Stimulated activated CD8-positive, alpha-beta memory T cell treated with anti-CD3 and anti-CD28 coated beads, Interleukin-12 subunit alpha, Interleukin-12 subunit beta, amount 100 ng/mL, for 24 hours (primary cell): ENCODE measurements around the gene SCUBE1.
"Not testable (repeated sequence)": the region's sequence is repeated elsewhere in the genome, so short reads cannot be mapped to it uniquely, and the experiment has no call there.

Experiments used
- DNase-seq: peaks from one replicate; pipeline ENCODE4 v3.0.0-alpha.2; 2020; ENCODE audit errors: extremely low read depth

The SCUBE1 gene

DNA sequence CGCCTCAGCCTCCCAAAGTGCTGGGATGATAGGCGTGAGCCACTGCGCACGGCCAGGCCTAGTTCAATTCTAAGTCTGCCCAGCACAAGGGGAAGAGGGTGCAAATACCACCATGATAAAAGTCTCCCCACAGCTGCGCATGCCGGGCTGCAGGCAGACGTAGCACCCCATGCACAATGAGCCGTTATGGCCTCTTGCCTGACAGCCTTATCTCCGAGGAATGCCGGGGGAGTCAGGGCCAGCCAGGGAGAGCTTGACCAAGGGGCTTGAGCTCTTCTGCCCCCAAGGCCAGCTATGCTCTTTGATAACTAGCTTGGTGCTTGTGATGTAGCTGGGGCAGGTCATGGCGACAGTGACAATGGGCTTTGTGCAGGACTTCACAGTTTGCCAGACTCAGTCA, 13.7 kb upstream of the SCUBE1 start:
- DNase-seq: no peak

DNA sequence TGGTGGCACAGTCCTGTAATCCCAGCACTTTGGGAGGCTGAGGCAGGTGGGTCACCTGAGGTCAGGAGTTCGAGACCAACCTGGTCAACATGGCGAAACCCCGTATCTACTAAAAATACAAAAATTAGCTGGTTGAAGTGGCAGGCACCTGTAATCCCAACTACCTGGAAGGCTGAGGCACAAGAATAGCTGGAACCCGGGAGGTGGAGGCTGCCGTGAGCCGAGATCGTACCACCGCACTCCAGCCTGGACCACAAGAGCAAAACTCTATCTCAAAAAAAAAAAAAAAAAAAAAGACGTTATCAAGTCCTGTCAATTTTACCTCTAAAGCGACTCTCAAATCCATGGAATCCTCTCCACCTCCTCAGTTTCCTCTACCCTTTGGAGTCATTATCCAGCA, 12.5 kb upstream of the SCUBE1 start:
- DNase-seq: not testable (repeated sequence)

DNA sequence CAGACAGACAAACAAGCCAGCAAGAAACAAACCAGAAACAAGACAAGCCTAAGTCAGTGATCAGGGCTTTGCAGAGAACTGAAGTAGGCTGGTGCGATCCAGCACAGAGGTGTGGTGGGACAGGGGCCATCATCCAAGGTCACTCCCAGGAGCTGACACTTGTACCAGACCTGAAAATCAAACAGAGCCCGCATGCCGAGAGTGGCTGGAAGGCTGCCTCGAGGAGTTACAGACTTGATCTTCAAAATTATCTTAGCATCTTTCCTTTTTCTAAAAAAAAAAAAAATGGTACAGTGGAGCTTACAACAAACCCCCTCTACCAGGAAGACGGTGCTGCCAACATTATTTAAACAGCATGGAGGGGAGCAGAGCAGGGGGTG, 8.8 kb upstream of the SCUBE1 start:
- no peak for DNase-seq

DNA sequence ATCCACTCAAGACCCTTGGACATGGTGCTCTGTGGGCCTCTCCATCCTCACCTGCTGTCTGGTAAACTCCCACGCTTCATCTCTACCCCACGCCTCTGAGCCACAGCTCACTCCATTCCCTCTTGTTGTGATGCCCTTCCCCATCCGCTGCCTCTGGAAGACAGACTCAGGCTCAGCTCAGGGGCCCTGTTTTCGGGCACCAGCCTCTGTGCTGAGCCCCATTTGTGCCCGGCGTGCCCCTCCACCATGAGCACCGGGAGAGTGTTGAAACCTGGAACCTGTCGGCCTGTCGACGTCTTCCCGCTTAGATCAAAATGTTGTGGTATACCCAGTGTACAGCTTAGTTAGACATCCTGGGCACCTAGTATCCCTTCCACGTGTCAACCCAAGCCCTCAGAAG, 6.5 kb upstream of the SCUBE1 start:
- no peak for DNase-seq

DNA sequence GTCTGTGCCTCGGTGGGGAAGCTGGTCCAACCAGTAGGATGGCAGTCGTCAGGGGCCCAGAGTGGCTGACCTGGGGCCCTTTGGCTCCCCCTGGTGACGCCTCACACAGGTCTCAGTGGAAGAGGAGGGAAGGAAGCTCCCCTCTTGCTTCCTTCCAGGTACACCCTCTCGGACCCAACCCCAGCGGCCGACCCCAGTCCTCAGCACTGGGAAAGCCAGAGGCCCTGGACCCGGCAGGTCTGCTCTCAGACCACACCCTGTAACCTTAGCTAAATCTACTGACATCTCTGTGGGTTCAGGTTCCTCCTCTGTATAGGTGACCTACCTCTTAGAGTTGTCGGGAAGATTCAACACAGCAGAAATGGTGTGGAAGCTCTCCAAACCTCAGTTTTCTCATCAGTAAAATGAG, 3.4 kb upstream of the SCUBE1 start:
- DNase-seq: peak; percentile 20

DNA sequence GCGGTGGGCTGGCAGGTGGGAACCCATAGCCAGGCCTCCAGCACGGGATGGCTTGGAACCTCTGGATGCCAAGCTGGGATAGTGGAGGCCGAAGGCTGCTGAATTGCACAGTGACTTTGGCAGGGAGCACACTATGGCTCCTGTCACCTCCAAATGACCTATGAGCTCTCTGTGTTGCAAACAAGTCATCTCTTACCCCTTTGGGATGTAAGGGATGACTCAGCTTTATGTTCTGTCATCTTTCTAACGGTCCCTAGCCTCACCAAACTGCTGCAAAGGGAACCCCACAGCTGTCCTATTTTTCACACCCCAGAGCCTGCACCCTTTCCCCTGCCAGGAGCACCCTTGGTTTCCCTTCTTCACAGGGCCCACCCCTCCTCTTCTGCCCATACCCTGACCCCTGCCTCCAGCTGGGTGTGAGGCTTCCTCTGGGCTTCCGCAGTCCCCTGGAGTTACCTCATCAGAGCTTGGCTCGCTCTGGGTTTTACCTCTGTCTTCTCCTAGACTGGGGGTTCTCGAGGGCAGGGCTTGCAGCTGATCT, 2.7 kb upstream of the SCUBE1 start:
- DNase-seq: no peak

DNA sequence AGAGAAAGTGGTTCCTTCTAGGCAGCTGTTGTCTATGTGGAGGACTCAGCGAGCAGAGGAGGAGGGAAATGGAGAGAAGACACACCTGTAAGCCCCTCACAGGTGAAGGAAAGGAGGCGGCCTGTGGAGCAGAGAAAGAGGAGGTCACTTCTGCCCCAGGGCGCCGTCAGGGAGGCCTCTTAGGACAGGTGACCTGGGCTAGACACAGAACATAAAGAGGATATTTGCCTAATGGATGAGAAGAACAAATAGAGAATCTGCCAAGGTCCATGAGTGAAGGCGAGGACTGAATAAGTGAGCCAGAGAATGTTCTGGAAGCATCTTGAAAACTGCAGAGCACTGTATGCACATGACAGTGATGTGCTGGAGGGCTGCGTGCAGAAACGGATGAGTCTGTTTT, 2.2 kb upstream of the SCUBE1 start:
- no peak for DNase-seq

DNA sequence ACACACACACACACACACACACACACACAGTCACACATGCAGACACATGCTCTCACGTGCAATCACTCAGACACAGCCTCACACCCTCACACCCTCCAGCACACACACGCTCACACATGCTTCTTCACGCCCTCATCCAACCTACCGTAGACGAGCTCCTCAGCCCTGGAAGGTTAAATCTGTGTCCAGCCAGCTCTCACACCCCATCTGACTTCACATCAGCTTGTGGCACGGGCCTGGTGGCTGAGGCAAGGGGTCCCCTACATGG, 1.3 kb upstream of the SCUBE1 start:
- no peak for DNase-seq

DNA sequence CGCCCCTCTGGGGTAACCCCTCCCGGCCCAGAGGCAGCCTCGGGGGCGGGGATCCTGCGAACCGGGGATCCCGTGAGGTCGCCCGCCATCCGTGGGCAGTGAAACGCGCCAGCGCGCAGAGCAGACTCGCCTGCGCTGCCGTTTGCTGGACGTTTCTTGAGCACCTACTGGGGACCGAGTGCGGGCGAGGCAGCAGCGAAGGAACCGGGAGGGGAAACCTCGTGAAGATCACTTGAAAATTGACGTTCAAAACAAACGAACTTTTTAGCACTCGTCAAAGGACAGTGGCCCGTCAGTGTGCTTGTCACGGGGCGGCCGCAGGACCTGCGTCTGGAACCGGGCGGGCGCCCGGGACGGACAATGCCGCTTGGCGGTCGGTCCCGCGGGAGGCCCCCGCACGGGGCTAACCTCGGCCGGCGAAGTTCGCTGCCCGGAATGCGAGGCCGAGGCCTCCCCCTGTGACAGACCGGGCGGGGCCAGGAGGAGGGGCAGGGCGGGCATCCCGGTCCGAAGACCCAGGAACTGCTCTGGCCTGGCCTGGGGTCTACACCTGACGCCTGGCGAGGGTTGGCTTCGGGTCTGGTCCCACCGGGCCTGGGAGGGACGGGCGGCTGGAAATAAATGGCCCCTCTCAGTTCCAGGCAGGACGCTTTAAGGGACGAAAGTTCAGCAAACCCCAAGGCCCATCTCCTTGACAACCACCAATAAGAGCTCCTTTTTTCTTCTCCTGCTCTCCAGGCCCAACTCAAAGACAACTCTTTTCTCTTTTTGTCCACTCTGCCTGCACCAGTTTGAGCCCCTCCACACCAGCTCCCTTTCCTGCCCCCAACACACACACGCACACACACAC, 723 bp upstream of the SCUBE1 start:
- DNase-seq: no peak

DNA sequence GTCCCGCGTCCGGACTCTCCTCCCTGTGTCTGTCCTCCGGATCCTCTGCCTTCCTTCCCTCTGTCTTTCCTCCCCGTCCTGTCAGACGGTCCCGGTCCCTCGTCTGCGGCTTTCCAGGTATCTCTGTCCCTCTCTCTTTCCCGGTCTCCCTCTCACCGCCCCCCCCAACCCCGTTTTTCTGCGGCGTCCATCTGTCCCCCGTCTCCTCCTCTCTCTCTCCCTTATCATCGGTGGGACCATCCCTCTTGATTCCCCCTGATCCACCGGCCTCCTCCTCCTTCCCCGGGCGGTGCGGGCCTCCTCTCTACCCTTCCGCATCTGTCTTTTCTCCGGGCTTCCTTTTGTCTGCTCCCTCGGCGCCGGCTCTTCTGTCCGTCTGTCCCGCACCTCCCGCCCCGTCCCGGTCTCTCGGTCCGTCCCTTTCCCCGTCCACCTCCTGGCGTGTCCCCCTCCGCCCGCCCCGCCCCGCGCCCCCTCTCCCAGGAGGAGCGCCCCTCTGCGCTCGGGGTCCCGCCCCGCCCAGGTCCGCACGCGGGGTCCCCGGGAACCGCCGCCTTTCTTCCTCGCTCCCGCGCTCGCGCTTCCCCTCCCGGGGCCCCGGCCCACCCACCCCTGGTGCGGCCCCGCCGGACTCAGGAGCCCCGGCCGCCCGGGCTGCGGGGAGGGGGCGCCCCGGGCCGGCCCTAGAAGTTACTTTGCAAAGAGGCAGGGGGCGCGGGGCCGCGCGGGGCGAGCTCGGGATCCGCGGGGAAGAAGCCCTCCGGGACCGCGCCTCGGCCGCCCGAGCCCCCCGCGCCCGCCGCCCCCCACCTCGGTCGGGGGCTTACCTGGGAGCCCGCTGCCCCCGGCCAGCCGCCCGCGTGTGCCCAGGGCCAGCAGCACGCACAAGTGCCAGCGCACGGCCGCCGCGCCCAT, 568 bp downstream of the SCUBE1 start:
- DNase-seq: no peak

DNA sequence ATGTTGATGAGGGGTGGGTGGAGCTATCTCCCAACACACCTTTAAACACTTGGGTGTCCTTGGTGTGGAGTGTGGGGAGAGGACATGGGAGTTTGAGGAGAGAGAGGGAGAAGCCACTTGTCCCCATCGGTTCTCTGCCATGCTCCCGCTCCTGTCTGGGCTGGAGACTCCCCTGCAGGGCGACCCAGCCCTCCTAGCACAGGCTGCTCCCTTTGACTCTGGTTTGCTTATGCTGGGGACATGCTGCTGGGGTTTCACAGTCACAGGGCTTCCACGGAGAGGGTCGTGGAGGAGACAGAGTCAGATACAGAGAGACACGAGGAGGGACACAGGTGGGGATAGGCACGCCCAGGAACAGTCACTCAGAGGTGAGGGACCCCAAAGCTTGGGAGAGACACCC, 1.6 kb downstream of the SCUBE1 start:
- DNase-seq: no peak

DNA sequence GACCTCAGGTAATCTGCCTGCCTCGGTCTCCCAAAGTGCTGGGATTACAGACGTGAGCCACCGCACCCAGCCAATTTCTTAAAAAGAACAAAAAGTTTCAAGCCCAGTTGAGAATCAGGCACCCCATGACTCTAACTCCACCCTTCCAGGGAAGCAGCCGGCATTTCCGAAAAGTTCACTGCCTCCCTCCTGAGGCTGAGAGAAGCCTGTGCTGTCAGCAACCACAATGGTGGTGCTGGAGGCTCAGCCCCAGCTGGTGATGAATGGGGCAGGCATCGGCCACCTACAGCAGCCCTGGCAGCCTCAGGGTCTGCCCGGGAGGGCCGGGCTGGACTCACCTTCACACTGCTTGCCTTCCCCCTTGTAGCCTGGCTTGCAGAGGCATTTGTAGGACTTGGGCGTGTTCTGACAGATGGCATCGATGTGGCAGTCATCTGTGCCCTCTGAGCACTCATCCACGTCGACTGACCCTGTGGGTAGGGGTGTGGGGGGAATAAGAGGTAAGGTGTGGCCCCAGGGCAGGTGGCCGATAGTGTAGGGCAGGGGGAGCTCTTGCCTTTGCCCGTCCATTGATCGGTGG, 4.3 kb downstream of the SCUBE1 start:
- DNase-seq: no peak

DNA sequence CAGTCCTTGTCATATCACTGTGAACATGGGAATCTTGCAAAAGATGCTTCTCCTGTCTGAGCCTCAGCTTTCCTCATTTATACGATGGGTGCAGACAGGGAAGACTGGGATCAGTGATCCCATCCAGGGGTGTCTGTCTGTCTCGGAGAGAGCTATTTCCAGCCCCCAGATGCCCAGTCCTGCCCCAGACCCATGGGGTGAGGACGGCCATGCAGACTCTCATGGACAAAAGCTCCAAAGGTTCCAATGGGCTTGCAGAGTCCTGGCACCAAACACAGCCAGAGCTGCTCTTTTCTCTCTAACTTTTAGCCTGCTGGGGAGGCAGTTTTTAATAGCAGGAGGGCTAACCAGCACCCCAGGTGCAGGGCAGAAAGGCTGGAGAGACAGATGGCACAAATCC, 5.2 kb downstream of the SCUBE1 start:
- no peak for DNase-seq

DNA sequence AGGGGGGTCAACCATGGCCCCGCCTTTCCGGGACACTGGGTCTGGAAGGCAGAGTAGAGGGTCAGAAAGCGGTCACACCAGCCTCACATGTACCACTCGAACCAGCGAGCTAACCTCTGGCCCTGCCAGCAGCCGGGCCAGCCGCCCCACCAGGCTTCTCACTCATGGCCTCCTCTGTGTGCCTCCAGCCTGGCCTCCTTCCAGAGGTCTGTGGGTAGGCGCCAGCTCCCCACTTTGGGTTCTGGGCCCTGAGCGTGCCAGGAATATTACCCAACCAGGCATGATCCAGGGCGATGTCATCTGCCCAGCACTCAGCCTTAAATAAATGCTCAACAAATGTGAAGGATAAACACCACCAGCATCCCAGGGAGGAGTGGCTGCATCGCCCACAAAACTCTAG, 5.8 kb downstream of the SCUBE1 start:
- DNase-seq: no peak

DNA sequence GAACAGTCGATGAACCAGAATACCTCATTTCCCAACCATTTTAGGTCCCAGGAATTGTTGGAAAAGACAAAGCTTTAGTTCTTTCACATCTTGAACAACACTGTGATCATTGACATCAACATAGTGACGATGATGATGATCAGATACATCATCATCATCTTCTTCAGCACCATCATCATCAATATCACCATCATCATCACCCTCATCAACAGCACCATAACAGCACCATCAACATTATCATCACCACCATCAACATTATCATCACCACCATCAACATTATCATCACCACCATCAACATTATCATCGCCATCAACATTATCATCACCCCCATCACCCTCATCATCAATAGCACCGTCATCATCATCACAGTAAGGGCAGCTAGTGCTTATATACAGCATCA, 8.8 kb downstream of the SCUBE1 start:
- DNase-seq: no peak

DNA sequence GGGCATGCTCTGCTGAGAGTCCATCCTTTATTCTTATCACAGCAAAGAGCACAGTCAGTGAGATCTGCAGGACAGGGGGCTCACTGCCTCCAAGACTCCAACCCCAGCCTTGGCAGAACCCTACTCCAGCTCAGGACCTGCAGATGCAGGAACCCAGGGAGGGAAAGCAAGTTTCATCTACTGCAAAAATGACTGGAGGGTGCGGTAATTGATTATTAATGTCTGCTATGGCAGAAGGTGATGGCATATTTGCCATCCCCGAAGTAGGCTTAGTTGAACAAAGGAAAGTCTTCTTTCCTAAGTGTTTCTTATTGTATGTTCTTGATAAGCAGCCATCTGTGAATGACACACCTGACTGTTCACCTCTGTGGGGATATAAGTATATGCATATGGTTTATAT, 9.2 kb downstream of the SCUBE1 start:
- no peak for DNase-seq

DNA sequence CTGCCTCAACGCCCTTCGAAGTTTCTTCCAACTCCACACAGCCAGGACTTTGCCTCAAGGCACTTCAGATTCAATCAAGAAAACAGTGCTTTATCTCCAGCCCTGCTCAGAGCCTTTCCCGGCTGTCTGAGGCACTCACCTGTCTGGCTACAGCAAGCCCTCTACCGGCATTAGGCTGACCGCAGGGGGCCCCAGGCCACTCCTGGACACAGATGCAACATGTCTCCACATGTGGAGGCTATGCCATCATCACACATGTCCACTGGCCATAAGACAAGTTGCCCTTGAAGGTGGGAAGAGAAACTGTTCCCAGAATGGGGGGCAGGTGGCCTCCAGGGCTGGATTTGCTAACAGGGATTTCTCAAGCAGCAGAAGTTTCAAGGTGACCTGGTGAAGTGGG, 10.0 kb downstream of the SCUBE1 start:
- DNase-seq: no peak

DNA sequence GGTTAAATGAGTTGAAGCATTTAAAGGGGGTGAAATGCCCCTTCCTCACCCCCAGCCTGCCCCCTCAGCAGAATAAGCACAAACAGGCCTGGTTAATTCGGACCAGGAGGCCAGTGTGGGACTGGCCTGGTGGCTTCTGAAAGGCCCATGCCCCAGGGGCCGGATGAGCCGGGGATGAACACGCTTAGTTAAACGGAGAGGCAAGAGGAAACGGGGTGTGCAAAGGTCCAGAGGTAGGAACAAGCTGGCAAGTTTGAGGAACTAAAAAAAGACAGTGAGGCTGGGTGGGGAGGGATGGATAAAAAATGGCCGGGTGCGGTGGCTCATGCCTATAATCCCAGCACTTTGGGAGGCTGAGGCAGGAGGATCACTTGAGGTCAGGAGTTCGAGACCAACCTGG, 11.5 kb downstream of the SCUBE1 start:
- DNase-seq: no peak

DNA sequence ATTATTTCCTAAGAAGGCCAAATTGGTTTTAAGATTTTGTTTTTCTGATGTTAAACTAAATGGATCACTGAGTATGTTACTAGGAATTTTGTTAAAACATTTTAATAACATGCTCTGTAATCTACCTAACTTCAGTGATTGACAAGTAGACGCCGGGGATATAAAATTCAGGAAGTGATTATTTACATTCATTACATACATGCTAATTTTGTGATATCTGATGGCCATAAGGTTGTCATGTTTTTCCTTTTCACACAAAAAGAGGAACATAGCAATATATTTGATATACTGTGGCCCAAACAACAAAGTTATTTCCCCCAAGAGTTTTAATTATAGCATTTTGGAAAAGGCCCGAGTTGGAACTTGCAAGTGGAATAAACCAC, 12.1 kb downstream of the SCUBE1 start:
- DNase-seq: no peak

DNA sequence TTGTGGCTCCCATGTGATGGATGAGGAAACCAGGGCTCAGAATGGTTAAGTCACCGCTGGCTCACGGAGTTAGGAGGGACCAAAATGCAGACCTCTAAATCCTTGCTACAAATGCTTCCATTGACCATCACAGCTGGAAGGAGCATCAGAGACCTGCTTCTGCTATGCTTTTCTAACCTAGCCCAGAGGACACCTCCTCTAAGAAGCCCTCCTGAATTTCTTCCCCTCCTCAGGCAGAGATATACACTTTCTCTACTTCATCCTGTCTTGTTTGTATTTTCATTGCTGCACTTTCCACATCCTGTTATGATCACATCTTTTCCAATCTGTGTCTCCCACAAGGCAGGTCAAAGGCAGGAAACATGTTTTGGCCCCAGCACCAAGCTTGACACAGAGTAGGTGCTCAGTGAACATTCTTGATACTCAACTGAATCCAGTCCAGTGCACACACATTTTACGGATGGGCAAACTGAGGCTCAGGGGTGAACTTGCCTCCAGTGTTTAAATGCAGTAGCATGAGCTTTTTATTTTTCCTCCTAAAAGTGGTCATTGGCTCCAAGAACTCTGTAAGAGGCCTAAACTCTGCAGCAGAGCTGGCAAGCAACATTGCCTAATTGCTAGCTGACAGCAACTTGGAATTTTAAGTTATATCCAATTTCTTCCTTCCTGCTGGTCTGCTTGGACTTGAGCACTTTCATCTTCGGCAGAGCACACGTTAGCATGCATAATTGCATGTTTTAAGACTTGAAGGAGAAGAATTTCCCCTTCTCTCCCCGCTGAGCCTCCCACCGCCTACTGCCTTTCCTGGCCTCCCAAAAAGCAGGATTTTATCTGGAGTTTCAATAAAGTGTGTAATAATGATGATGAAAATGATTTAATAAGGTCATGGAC, 12.7 kb downstream of the SCUBE1 start:
- no peak for DNase-seq

DNA sequence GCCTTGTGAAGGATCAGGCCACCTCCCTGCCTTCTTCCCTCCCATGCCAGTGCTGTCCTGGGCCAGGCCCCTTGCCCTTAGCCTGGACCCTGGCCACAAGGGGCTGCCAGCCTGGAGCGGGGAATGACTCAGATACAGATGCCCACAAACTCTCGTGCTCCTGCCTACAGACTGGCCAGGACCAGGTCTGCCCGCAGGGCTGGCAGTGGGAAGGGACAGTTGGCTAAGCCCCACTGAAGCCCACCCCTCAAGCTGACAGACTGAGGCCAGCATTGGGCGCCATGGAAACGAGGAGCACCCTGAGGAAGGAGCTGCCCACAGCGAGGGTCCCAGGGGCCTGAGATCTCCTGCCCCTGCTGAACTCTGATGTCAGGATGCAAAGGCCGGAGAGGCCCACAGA, 14.1 kb downstream of the SCUBE1 start:
- no peak for DNase-seq

DNA sequence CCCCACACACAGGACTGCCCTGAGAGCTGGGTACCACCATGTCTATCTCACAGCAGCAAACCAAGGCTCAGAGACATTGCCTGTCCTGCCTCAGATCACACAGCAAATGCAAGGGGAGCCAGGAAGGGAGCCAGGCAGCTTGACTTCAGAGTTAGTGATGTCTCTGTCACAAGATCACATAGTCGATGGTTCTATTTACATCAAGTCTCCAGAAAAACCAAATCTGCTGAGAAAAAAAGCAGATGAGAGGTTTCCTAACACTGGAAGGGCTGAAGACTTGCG, 16.1 kb downstream of the SCUBE1 start:
- DNase-seq: no peak
